Epithelial cell of prostate (primary cell): ENCODE results near the gene DCK.
"Not testable (repeated sequence)": the region's sequence is repeated elsewhere in the genome, so short reads cannot be mapped to it uniquely, and the experiment has no call there.

Source experiments
- DNase-seq: peaks from one replicate; pipeline ENCODE4 v3.0.0-alpha.2; 2011; ENCODE audit warnings: low read depth, low spot score
- H3K27ac ChIP-seq: fragments of 450-650 bp; 2 replicates; pipeline ENCODE4 v1.5.1; 2017; ENCODE audit warnings: mild to moderate bottlenecking

DCK gene

GRCh38 chr4:71053613-71054012 is 60.2 kb downstream of the DCK start:
- not testable (repeated sequence) for H3K27ac ChIP-seq, DNase-seq

- DNase-seq, H3K27ac ChIP-seq: not testable (repeated sequence)
These were observed 66.1 kb downstream of the DCK start for GRCh38 chr4:71059573-71059972.

GRCh38 chr4:71062436-71062835 is 69.0 kb downstream of the DCK start:
- no peak overlapping the region for H3K27ac ChIP-seq
- no peak for DNase-seq

GRCh38 chr4:71063711-71064110 is 70.3 kb downstream of the DCK start:
- H3K27ac ChIP-seq = no peak overlapping the region
- DNase-seq = no peak

- DNase-seq = no peak
- no peak overlapping the region for H3K27ac ChIP-seq
These were observed 71.1 kb downstream of the DCK start for GRCh38 chr4:71064521-71064920.

- H3K27ac ChIP-seq = no peak overlapping the region
- DNase-seq = no peak
These were observed 72.6 kb downstream of the DCK start for GRCh38 chr4:71065991-71066510.

GRCh38 chr4:71066737-71067716 is 73.6 kb downstream of the DCK start:
- DNase-seq = no peak
- no peak overlapping the region for H3K27ac ChIP-seq

GRCh38 chr4:71069063-71069462 is 75.6 kb downstream of the DCK start:
- H3K27ac ChIP-seq = no peak overlapping the region
- DNase-seq = no peak

- H3K27ac ChIP-seq = no peak overlapping the region
- DNase-seq = no peak
These were observed 76.6 kb downstream of the DCK start for GRCh38 chr4:71070015-71070414.

- DNase-seq = no peak
- H3K27ac ChIP-seq = no peak overlapping the region
These were observed 81.2 kb downstream of the DCK start for GRCh38 chr4:71074452-71075299.
